A549 (cell line): Measurements from ENCODE around the gene LTBP3. TPM values are rescaled to one million over a fixed set of nuclear protein-coding genes. Genes with fewer than 3 reads are reported as not detected.
"Not testable (repeated sequence)": the region's sequence is repeated elsewhere in the genome, so short reads cannot be mapped to it uniquely, and the experiment has no call there.

Experiments
- ATAC-seq, 2 experiments: fragments of 200-7000 bp in 1 of 2; fragments of >200 bp in 1 of 2; cut with Nextera tagmentation in 1 of 2; cut with Tn5 transposase in 1 of 2; 3 replicates each; pipeline versions ENCODE4 v1.8.0 to v1.9.1; 2018 to 2020; ENCODE audit warnings: mild to moderate bottlenecking in 1 of 2, moderate library complexity in 1 of 2
- CTCF ChIA-PET: fragments of 300-600 bp; sonication (Branson Sonifier 250); formaldehyde crosslinking; extraction: SDS; loops from one replicate; lab custom pipeline; 2021; ENCODE audit warnings: antibody characterized with exemption, inconsistent platforms; lab: Yijun Ruan, JAX
- POLR2A ChIA-PET: fragments of 350-600 bp; formaldehyde crosslinking; extraction: SDS; loops from one replicate; lab custom pipeline; 2021; ENCODE audit warnings: antibody characterized with exemption, inconsistent platforms; lab: Yijun Ruan, JAX
- DNase-seq, 2 experiments: peaks; one replicate each; pipeline versions ENCODE4 v3.0.0 to v3.0.0-alpha.2; 2011 to 2016; ENCODE audit warnings: low read depth in 1 of 2, low spot score in 1 of 2
- FAIRE-seq: peaks from 2 replicates; lab custom pipeline; 2011; peaks lifted over from hg19 to GRCh38; lab: Jason Lieb, UNC
- H3K27ac ChIP-seq, 2 experiments: fragments of >200 bp; sonication (Bioruptor Twin); formaldehyde crosslinking; 3 replicates each; pipeline ENCODE4 v1.5.1; 2016 to 2017
- H3K4me1 ChIP-seq: fragments of >200 bp; sonication (Bioruptor Twin); formaldehyde crosslinking; 3 replicates; pipeline ENCODE4 v1.6.1; 2016
- H3K4me2 ChIP-seq: fragments of >200 bp; sonication (Bioruptor Twin); formaldehyde crosslinking; 3 replicates; pipeline ENCODE4 v1.6.1; 2016
- H3K4me3 ChIP-seq: fragments of >200 bp; sonication (Bioruptor Twin); formaldehyde crosslinking; 3 replicates; pipeline ENCODE4 v1.5.1; 2016
- H3K9me3 ChIP-seq: fragments of >200 bp; sonication (Bioruptor Twin); formaldehyde crosslinking; 3 replicates; pipeline ENCODE4 v1.6.1; 2016
- BHLHE40 ChIP-seq: IDR thresholded peaks from 2 replicates; pipeline ENCODE4 v1.6.1; 2012; ENCODE audit warnings: low read depth, low read length, inconsistent platforms
- CBX8 ChIP-seq: fragments of 200-600 bp; sonication (generic); IDR thresholded peaks from 2 replicates; pipeline ENCODE4 v1.6.1; 2016
- EHF ChIP-seq: fragments of 250-450 bp; sonication (Bioruptor Pico); IDR thresholded peaks from 2 replicates; pipeline ENCODE4 v1.5.0; 2020; ENCODE audit warnings: mild to moderate bottlenecking
- ESRRA ChIP-seq: fragments of 150-350 bp; IDR thresholded peaks from 2 replicates; pipeline ENCODE4 v1.6.1; 2014; ENCODE audit warnings: mild to moderate bottlenecking, low read length, borderline replicate concordance
- FOSL2 ChIP-seq, 2 experiments: fragments of 450-650 bp in 1 of 2; fragments of >200 bp in 1 of 2; sonication (Bioruptor Twin) in 1 of 2; formaldehyde crosslinking; IDR thresholded peaks; 2 replicates each; pipeline versions ENCODE4 v1.5.0 to v1.6.1; 2016 to 2020; ENCODE audit warnings: mild to moderate bottlenecking in 1 of 2, moderate library complexity in 1 of 2
- HMGXB4 ChIP-seq: fragments of 250-450 bp; sonication (Bioruptor Pico); IDR thresholded peaks from 2 replicates; pipeline ENCODE4 v1.5.0; 2021; ENCODE audit warnings: mild to moderate bottlenecking, moderate library complexity, borderline replicate concordance
- JUN ChIP-seq, 2 experiments: fragments of >200 bp; sonication (Bioruptor Twin); formaldehyde crosslinking; IDR thresholded peaks; 2 replicates in 1 of 2; 3 replicates in 1 of 2; pipeline ENCODE4 v1.6.1; 2016 to 2017
- KDM5A ChIP-seq: fragments of 200-600 bp; sonication (generic); IDR thresholded peaks from 2 replicates; pipeline ENCODE4 v1.6.1; 2016; ENCODE audit warnings: antibody characterized with exemption, mild to moderate bottlenecking
- PHF8 ChIP-seq: fragments of 200-600 bp; sonication (generic); IDR thresholded peaks from 2 replicates; pipeline ENCODE4 v1.6.1; 2016; ENCODE audit warnings: low read depth, mild to moderate bottlenecking, antibody characterized with exemption, moderate library complexity, borderline replicate concordance
- POLR2A ChIP-seq: IDR thresholded peaks from 2 replicates; pipeline ENCODE4 v1.6.1; 2012; ENCODE audit warnings: mild to moderate bottlenecking, low read length
- USF2 ChIP-seq: fragments of 450-650 bp; IDR thresholded peaks from 2 replicates; pipeline ENCODE4 v1.6.1; 2014; ENCODE audit warnings: antibody characterized with exemption
- WGBS: methylation state at CpG from one replicate; pipeline ENCODE4 v1.1.6; 2017; ENCODE audit errors: missing lambda C conversion rate; 5-methylcytosine and 5-hydroxymethylcytosine counted together
- polyA plus RNA-seq, 4 experiments: library from polyadenylated mRNA; depleted of rRNA in 3 of 4; stranded (reverse); fragments of >200 nt; fragmentation: RNase III in 1 of 4; extraction: RNeasy Plus Mini Kit Qiagen cat#74134 plus additional on column Dnase treatment in 1 of 4; gene quantifications; 2 replicates in 3 of 4; 3 replicates in 1 of 4; pipeline ENCODE4 v1.2.3, GENCODE V29; 2011 to 2017
- TF ChIP-seq, protein P1 (sequence below): fragments of >200 bp; sonication (Bioruptor Twin); formaldehyde crosslinking; IDR thresholded peaks from 3 replicates; pipeline ENCODE4 v1.6.1; 2016

The LTBP3 gene
- polyA plus RNA-seq, 2 of the 4 experiments (the other 2 are of a cell fraction), result 28.6 to 123 TPM

- WGBS, result 12% methylated on average over 10 of the region's 82 CpGs
- DNase-seq (peak; percentile 53 to 81), ATAC-seq (peak; percentile 77 to 80), FAIRE-seq (no peak)
- H3K9me3 ChIP-seq, result no peaks in the 10 kb centered on the region
- ChIA-PET POLR2A (interaction anchor here (0.6 to 1.5 kb wide), 9 partner anchors 16 to 263 kb away, joined by 3 to 5 read pairs (median 3); partner anchors contain the start of genes FAM89B, MALAT1, POLA2 and ZNRD2), CTCF (interaction anchor here (1.2 to 5.0 kb wide), 7 partner anchors 14 to 47 kb away, joined by 3 to 33 read pairs (median 9); partner anchors contain the start of genes FAM89B and ZNRD2)
- peak within 1 kb of the TSS; percentile 94 for H3K4me3 ChIP-seq
- TF ChIP-seq BHLHE40, result no peak
- TF ChIP-seq JUN (IDR thresholded peaks at IDR 0.05), result peak in 1 of 2 experiments; percentile 52; a peak in 1 of 5 replicates
- TF ChIP-seq USF2, result peak; percentile 84
- peak; percentile 44; the same call in 1 of the 2 replicates for TF ChIP-seq POLR2A
- no peak for TF ChIP-seq FOSL2 (IDR thresholded peaks at IDR 0.05)
- no peak for TF ChIP-seq FOSL2 (CRISPR knock-in tag; IDR thresholded peaks at IDR 0.05)
- TF ChIP-seq CBX8, result no peak
- TF ChIP-seq HMGXB4, result peak; percentile 73; the same call in 1 of the 2 replicates
- peak; percentile 98 for TF ChIP-seq PHF8
- TF ChIP-seq KDM5A, result no peak
- TF ChIP-seq, protein P1, sequence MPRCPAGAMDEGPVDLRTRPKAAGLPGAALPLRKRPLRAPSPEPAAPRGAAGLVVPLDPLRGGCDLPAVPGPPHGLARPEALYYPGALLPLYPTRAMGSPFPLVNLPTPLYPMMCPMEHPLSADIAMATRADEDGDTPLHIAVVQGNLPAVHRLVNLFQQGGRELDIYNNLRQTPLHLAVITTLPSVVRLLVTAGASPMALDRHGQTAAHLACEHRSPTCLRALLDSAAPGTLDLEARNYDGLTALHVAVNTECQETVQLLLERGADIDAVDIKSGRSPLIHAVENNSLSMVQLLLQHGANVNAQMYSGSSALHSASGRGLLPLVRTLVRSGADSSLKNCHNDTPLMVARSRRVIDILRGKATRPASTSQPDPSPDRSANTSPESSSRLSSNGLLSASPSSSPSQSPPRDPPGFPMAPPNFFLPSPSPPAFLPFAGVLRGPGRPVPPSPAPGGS, result peak; percentile 57; the same call in 1 of the 3 replicates
- TF ChIP-seq EHF (CRISPR knock-in tag), result no peak
- peak within 1 kb of the TSS; percentile 90 to 99 for H3K27ac ChIP-seq
- H3K4me2 ChIP-seq, result peak within 1 kb of the TSS; percentile 99
- peaks cover 18% of the 10 kb centered on the region for H3K4me1 ChIP-seq
Observed at GRCh38 chr11:65524741-65525545, 33.2 kb downstream of the LTBP3 start, which contains the start of gene SCYL1. SCYL1 (plus strand) TSS chr11:65525083; CDS start chr11:65525154, 71 bp downstream.

DNA sequence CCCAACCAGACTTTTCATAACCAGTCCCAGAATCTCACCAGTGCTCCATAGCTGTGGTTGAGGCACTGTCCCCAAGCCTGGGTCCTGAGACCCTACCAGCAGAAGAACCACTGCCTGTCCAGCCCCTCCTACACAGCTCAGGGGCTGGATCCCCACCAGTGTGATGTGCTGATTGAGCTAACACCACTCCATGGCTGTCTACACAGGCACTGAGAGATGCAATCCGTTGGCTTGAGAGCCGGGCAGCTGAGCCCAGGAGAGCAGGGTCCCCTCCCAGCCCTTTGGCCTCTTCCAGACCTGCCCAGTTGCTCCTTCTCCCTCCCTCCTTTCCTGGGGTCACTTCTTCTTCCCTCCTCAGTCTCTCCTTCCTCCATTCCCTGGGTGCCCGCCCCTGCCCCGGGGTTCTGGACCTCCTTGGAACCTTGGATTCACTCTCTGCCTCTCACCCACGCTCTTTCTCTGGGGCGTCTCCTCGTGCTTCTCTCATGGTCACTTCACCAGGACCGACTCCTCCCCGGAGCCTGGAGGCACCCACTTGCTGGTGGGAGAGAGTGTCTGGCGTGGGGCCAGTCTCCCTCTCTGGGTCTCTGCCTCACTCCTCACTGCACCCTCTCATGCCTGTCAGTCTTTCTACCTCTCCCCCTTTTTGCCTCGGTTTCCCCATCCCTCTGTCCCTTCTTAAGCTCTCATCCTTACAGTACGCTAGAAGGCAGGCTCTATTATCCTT, 34.0 kb downstream of the LTBP3 start:
- FAIRE-seq (no peak), DNase-seq (no peak), ATAC-seq (peak; percentile 22 to 27; a peak in 4 of 6 replicates)
- peak overlapping the region; percentile 17; the same call in 1 of the 3 replicates for H3K4me3 ChIP-seq
- ChIA-PET CTCF (interaction anchor here (1.2 to 5.0 kb wide), 5 partner anchors 15 to 48 kb away, joined by 3 to 33 read pairs (median 8); partner anchors contain the start of genes FAM89B and ZNRD2), POLR2A (interaction anchor here (0.6 to 1.5 kb wide), 3 partner anchors 36 to 48 kb away, joined by 3 to 4 read pairs (median 3); partner anchors contain the start of genes FAM89B and ZNRD2)
- 84% methylated on average over 12 of the region's 12 CpGs for WGBS
- H3K4me2 ChIP-seq, result peak overlapping the region; percentile 58
- no peak for TF ChIP-seq ESRRA
- peaks cover 18% of the 10 kb centered on the region for H3K4me1 ChIP-seq
- peak overlapping the region in 1 of 2 experiments; percentile 99; a peak in 3 of 6 replicates for H3K27ac ChIP-seq
- H3K9me3 ChIP-seq, result no peaks in the 10 kb centered on the region

DNA sequence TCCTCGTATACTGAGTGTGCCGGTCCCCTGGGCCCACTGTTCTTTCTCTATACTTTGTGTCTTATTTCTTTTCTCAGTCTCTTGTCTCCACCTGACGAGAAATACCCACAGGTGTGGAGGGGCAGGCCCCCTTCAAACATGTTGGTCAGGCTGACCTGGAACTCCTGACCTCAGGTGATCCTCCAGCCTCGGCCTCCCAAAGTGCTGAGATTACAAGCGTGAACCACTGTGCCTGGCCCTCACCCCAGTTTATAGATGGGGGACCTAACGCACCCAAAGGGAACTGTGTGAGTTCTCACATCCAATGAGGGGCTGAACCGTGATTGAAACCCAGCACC, 34.6 kb downstream of the LTBP3 start:
- H3K9me3 ChIP-seq, ATAC-seq, H3K4me3 ChIP-seq, FAIRE-seq, H3K27ac ChIP-seq, DNase-seq, H3K4me2 ChIP-seq, POLR2A ChIA-PET: not testable (repeated sequence)
- CTCF ChIA-PET, result interaction anchor here (2.5 to 5.0 kb wide), 2 partner anchors 18 to 48 kb away, joined by 8 to 33 read pairs; partner anchors contain the start of gene FAM89B
- peaks cover 18% of the 10 kb centered on the region for H3K4me1 ChIP-seq
- WGBS, result 94% methylated on average over 7 of the region's 7 CpGs

GRCh38 chr11:65522718-65523630, 35.2 kb downstream of the LTBP3 start:
- FAIRE-seq, H3K9me3 ChIP-seq, H3K27ac ChIP-seq, POLR2A ChIA-PET, ATAC-seq, DNase-seq, CTCF ChIA-PET, H3K4me3 ChIP-seq: not testable (repeated sequence)
- 71% methylated on average over 18 of the region's 18 CpGs for WGBS
- H3K4me2 ChIP-seq, result peak overlapping the region; percentile 33; the same call in 2 of the 3 replicates
- peaks cover 18% of the 10 kb centered on the region for H3K4me1 ChIP-seq

DNA sequence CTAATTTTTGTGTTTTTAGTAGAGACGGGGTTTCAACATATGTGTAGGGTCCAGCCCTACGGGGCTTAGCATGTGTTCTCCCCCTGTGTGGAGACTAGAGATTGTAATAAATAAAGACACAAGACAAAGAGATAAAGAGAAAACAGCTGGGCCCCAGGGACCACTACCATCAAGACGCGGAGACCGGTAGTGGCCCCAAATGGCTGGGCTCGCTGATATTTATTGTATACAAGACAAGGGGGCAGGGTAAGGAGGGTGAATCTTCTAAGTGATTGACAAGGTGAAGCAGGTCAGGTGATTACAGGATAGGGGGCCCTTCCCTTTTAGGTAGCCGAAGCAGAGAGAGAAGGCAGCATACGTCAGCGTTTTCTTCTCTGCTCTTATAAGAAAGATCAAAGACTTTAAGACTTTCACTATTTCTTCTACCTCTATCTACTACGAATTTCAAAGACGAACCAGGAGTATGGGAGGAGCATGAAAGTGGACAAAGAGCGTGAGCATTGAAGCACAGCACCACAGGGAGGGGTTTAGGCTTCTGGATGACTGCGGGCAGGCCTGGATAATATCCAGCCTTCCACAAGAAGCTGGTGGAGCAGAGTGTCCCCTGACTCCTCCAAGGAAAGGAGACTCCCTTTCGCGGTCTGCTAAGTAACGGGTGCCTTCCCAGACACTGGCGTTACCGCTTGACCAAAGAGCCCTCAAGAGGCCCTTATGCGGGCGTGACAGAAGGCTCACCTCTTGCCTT, 36.2 kb downstream of the LTBP3 start:
- CTCF ChIA-PET, result interaction anchor here (1.0 to 3.9 kb wide), 2 partner anchors 12 to 84 kb away, joined by 3 to 36 read pairs; no protein-coding TSS in a partner anchor
- 86% methylated on average over 20 of the region's 20 CpGs for WGBS
- H3K9me3 ChIP-seq, H3K4me3 ChIP-seq, H3K27ac ChIP-seq, DNase-seq, H3K4me2 ChIP-seq, POLR2A ChIA-PET, FAIRE-seq, ATAC-seq: not testable (repeated sequence)
- H3K4me1 ChIP-seq, result peaks cover 18% of the 10 kb centered on the region
